ENCODE results near the gene MAP4K3.

GRCh38 chr2:39215545-39215944, 221.5 kb downstream of the MAP4K3 start:
- TF ChIP-seq CTCF (IDR thresholded peaks at IDR 0.05 in 2 of 3, conservative IDR thresholded peaks at IDR 0.05 in 1 of 3; ENCODE audit: insufficient read depth in 2 of 3, low read depth in 1 of 3, low read length in 3 of 3) (no peak), EZH2 (IDR thresholded peaks at IDR 0.05; ENCODE audit: borderline replicate concordance, low read depth, low read length) (no peak), NFYB (IDR thresholded peaks at IDR 0.05; ENCODE audit: extremely low read depth, insufficient read length) (no peak), NCOA6 (IDR thresholded peaks at IDR 0.05) (no peak), MAX (CRISPR knock-in tag; IDR thresholded peaks at IDR 0.05) (no peak), NFE2 (IDR thresholded peaks at IDR 0.05; ENCODE audit: low read depth) (no peak), ZNF121 (CRISPR knock-in tag; conservative IDR thresholded peaks at IDR 0.05) (no peak), ZNF707 (CRISPR knock-in tag; conservative IDR thresholded peaks at IDR 0.05) (no peak)
- TF ChIP-seq, protein P1, sequence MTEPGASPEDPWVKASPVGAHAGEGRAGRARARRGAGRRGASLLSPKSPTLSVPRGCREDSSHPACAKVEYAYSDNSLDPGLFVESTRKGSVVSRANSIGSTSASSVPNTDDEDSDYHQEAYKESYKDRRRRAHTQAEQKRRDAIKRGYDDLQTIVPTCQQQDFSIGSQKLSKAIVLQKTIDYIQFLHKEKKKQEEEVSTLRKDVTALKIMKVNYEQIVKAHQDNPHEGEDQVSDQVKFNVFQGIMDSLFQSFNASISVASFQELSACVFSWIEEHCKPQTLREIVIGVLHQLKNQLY (CRISPR knock-in tag; conservative IDR thresholded peaks at IDR 0.05) = no peak
